WTC11 (cell line): Measurements from ENCODE around the gene OTULIN. TPM values are rescaled to one million over a fixed set of nuclear protein-coding genes. Genes with fewer than 3 reads are reported as not detected.

Source experiments
- ATAC-seq: fragments of 200-7000 bp; cut with Tn5 transposase; 2 replicates; pipeline ENCODE4 v1.10.0; 2021; ENCODE audit warnings: mild to moderate bottlenecking, moderate library complexity
- CTCF ChIA-PET: fragments of 300-600 bp; sonication (Branson Sonifier 250); formaldehyde crosslinking; loops from one replicate; lab custom pipeline; 2021; ENCODE audit warnings: antibody characterized with exemption; lab: Charles Lee
- POLR2A ChIA-PET: fragments of 350-600 bp; sonication (Branson Sonifier 250); formaldehyde crosslinking; loops from one replicate; lab custom pipeline; 2021; ENCODE audit warnings: antibody characterized with exemption; lab: Charles Lee
- DNase-seq: peaks from one replicate; pipeline ENCODE4 v3.0.0; 2021; ENCODE audit warnings: low spot score
- H3K27ac Mint-ChIP-seq: 2 replicates; pipeline ENCODE4 v1.8.0; 2021; ENCODE audit warnings: mixed read lengths
- H3K27me3 Mint-ChIP-seq: 2 replicates; pipeline ENCODE4 v1.8.0; 2021; ENCODE audit warnings: low read depth, mild to moderate bottlenecking, moderate library complexity, mixed read lengths
- H3K36me3 Mint-ChIP-seq: 2 replicates; pipeline ENCODE4 v1.8.0; 2021; ENCODE audit warnings: mixed read lengths
- H3K4me1 Mint-ChIP-seq: 2 replicates; pipeline ENCODE4 v1.8.0; 2022; ENCODE audit warnings: mixed read lengths
- H3K4me3 Mint-ChIP-seq: 2 replicates; pipeline ENCODE4 v1.8.0; 2021; ENCODE audit warnings: mild to moderate bottlenecking, moderate library complexity, mixed read lengths
- H3K9me3 Mint-ChIP-seq: 2 replicates; pipeline ENCODE4 v1.8.0; 2021; ENCODE audit warnings: mixed read lengths
- ATF2 ChIP-seq: sonication (generic); formaldehyde crosslinking; IDR thresholded peaks from 2 replicates; pipeline ENCODE4 v1.8.1; 2022; ENCODE audit warnings: low read depth, missing genetic modification reagents, borderline replicate concordance
- ATF6 ChIP-seq: sonication (generic); formaldehyde crosslinking; IDR thresholded peaks from 2 replicates; pipeline ENCODE4 v1.8.1; 2023; ENCODE audit warnings: mild to moderate bottlenecking, missing genetic modification reagents
- CREB1 ChIP-seq: sonication (generic); formaldehyde crosslinking; IDR thresholded peaks from 2 replicates; pipeline ENCODE4 v1.8.0; 2023; ENCODE audit warnings: mild to moderate bottlenecking, missing genetic modification reagents
- E2F1 ChIP-seq: sonication (generic); formaldehyde crosslinking; IDR thresholded peaks from 2 replicates; pipeline ENCODE4 v1.8.0; 2022; ENCODE audit warnings: mild to moderate bottlenecking, missing genetic modification reagents
- EMX1 ChIP-seq: fragments of 250-450 bp; sonication (Bioruptor Pico); IDR thresholded peaks from 2 replicates; pipeline ENCODE4 v1.8.0; 2021; ENCODE audit warnings: mild to moderate bottlenecking
- IRF1 ChIP-seq: sonication (generic); formaldehyde crosslinking; IDR thresholded peaks from 2 replicates; pipeline ENCODE4 v1.8.0; 2023; ENCODE audit warnings: missing genetic modification reagents
- MAX ChIP-seq: sonication (generic); formaldehyde crosslinking; IDR thresholded peaks from 2 replicates; pipeline ENCODE4 v1.8.0; 2022; ENCODE audit warnings: mild to moderate bottlenecking, missing genetic modification reagents
- OVOL2 ChIP-seq: fragments of 250-450 bp; sonication (Bioruptor Pico); IDR thresholded peaks from 2 replicates; pipeline ENCODE4 v1.9.0; 2021; ENCODE audit warnings: mild to moderate bottlenecking, borderline replicate concordance
- RELA ChIP-seq: sonication (generic); formaldehyde crosslinking; IDR thresholded peaks from 2 replicates; pipeline ENCODE4 v1.8.1; 2022; ENCODE audit warnings: missing genetic modification reagents, mild to moderate bottlenecking, borderline replicate concordance
- SMAD3 ChIP-seq: sonication (generic); formaldehyde crosslinking; IDR thresholded peaks from 2 replicates; pipeline ENCODE4 v1.8.0; 2022; ENCODE audit warnings: missing genetic modification reagents, mild to moderate bottlenecking, borderline replicate concordance
- TEAD1 ChIP-seq: sonication (generic); formaldehyde crosslinking; IDR thresholded peaks from 2 replicates; pipeline ENCODE4 v1.8.0; 2022; ENCODE audit warnings: mild to moderate bottlenecking, missing genetic modification reagents
- USF1 ChIP-seq: sonication (generic); formaldehyde crosslinking; IDR thresholded peaks from 2 replicates; pipeline ENCODE4 v1.8.0; 2022; ENCODE audit warnings: mild to moderate bottlenecking, missing genetic modification reagents
- ZNF232 ChIP-seq: sonication (generic); formaldehyde crosslinking; IDR thresholded peaks from 2 replicates; pipeline ENCODE4 v1.8.0; 2022; ENCODE audit warnings: mild to moderate bottlenecking, missing genetic modification reagents
- ZNF512 ChIP-seq: sonication (generic); formaldehyde crosslinking; IDR thresholded peaks from 2 replicates; pipeline ENCODE4 v1.8.1; 2022; ENCODE audit warnings: missing genetic modification reagents, borderline replicate concordance
- ZNF532 ChIP-seq: fragments of 250-450 bp; sonication (Bioruptor Pico); IDR thresholded peaks from 2 replicates; pipeline ENCODE4 v1.9.0; 2021; ENCODE audit warnings: mild to moderate bottlenecking, borderline replicate concordance
- total RNA-seq: library from RNA; stranded (reverse); gene quantifications from 3 replicates; pipeline ENCODE4 v1.2.3, GENCODE V29; 2021

The OTULIN gene
- total RNA-seq, 1 experiment from 2014 or later, result 25.0 TPM

- CTCF ChIA-PET, result no interaction called here
- Mint-ChIP-seq H3K4me3 (no peak overlapping the region), H3K4me1 (peaks cover 4% of the 10 kb centered on the region), H3K9me3 (no peaks in the 10 kb centered on the region), H3K36me3 (no peaks in the 10 kb centered on the region), H3K27ac (no peak overlapping the region)
- ATAC-seq, result no peak
- POLR2A ChIA-PET, result no interaction called here
- TF ChIP-seq ZNF532 (CRISPR knock-in tag) (no peak), RELA (CRISPR knock-in tag) (no peak), ZNF232 (no peak), USF1 (CRISPR knock-in tag) (no peak), ATF6 (CRISPR knock-in tag) (no peak), CREB1 (CRISPR knock-in tag) (no peak), SMAD3 (CRISPR knock-in tag) (no peak), ATF2 (no peak), TEAD1 (CRISPR knock-in tag) (no peak), EMX1 (CRISPR knock-in tag) (no peak), OVOL2 (no peak), E2F1 (CRISPR knock-in tag) (no peak), MAX (CRISPR knock-in tag) (no peak), ZNF512 (no peak), IRF1 (CRISPR knock-in tag) (no peak)
- TF ChIP-seq, all 79 proteins: peak for 0
- no peaks in the 10 kb centered on the region for H3K27me3 Mint-ChIP-seq
- DNase-seq, result no peak
These were observed 33.8 kb upstream of the OTULIN start for GRCh38 chr5:14630671-14631070.
